Neural progenitor cell (in vitro differentiated cells): ENCODE measurements around the gene TPST1.

Experiments used
- EZH2 ChIP-seq: fragments of 200-600 bp; sonication (generic); IDR thresholded peaks from 2 replicates; pipeline ENCODE4 v1.6.1; 2017; ENCODE audit warnings: antibody characterized with exemption, mild to moderate bottlenecking, moderate library complexity
- EZH2phosphoT487 ChIP-seq: fragments of 200-600 bp; sonication (generic); IDR thresholded peaks from 2 replicates; pipeline ENCODE4 v1.6.1; 2017; ENCODE audit warnings: antibody characterized with exemption
- TF ChIP-seq, protein P1 (sequence below): fragments of 200-600 bp; sonication (generic); IDR thresholded peaks from 2 replicates; pipeline ENCODE4 v1.5.1; 2017; ENCODE audit warnings: antibody characterized with exemption, mild to moderate bottlenecking

DNA sequence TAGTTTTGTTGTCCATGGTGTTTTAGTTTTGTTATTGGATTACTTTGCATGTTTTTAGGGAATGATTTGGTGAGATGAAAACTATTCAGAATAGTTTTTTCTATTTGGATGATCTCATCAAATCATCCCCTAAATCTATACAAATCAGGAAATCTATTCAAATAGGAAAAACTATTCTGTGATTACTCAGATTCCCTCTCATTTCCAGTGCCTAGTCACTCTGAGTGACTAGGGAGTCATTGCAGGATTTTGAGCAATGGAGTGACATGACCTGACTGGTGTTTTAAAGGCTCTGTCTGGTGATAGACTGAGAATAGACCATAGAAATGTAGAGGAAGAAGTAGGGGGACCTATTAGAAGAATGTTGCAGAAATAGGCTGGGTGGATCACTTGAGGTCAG lies 72.4 kb downstream of the TPST1 start:
- TF ChIP-seq, protein P1, sequence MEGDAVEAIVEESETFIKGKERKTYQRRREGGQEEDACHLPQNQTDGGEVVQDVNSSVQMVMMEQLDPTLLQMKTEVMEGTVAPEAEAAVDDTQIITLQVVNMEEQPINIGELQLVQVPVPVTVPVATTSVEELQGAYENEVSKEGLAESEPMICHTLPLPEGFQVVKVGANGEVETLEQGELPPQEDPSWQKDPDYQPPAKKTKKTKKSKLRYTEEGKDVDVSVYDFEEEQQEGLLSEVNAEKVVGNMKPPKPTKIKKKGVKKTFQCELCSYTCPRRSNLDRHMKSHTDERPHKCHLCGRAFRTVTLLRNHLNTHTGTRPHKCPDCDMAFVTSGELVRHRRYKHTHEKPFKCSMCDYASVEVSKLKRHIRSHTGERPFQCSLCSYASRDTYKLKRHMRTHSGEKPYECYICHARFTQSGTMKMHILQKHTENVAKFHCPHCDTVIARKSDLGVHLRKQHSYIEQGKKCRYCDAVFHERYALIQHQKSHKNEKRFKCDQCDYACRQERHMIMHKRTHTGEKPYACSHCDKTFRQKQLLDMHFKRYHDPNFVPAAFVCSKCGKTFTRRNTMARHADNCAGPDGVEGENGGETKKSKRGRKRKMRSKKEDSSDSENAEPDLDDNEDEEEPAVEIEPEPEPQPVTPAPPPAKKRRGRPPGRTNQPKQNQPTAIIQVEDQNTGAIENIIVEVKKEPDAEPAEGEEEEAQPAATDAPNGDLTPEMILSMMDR = no peak
- no peak for TF ChIP-seq EZH2
- no peak for TF ChIP-seq EZH2phosphoT487
